GM15510 (cell line): Measurements from ENCODE around the gene CDCP1.

Source experiments
- POLR2A ChIP-seq: IDR thresholded peaks from 3 replicates; pipeline ENCODE4 v1.6.1; 2011; ENCODE audit warnings: borderline replicate concordance; ENCODE audit not compliant: insufficient read length; ENCODE audit errors: extremely low read depth

CDCP1 gene, protein sequence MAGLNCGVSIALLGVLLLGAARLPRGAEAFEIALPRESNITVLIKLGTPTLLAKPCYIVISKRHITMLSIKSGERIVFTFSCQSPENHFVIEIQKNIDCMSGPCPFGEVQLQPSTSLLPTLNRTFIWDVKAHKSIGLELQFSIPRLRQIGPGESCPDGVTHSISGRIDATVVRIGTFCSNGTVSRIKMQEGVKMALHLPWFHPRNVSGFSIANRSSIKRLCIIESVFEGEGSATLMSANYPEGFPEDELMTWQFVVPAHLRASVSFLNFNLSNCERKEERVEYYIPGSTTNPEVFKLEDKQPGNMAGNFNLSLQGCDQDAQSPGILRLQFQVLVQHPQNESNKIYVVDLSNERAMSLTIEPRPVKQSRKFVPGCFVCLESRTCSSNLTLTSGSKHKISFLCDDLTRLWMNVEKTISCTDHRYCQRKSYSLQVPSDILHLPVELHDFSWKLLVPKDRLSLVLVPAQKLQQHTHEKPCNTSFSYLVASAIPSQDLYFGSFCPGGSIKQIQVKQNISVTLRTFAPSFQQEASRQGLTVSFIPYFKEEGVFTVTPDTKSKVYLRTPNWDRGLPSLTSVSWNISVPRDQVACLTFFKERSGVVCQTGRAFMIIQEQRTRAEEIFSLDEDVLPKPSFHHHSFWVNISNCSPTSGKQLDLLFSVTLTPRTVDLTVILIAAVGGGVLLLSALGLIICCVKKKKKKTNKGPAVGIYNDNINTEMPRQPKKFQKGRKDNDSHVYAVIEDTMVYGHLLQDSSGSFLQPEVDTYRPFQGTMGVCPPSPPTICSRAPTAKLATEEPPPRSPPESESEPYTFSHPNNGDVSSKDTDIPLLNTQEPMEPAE

GRCh38 chr3:45145681-45146614, at the start of gene CDCP1:
Gene CDCP1 (minus strand): TSS chr3:45146378. CDS start chr3:45146287, 91 bp downstream.
- TF ChIP-seq POLR2A = no peak

DNA sequence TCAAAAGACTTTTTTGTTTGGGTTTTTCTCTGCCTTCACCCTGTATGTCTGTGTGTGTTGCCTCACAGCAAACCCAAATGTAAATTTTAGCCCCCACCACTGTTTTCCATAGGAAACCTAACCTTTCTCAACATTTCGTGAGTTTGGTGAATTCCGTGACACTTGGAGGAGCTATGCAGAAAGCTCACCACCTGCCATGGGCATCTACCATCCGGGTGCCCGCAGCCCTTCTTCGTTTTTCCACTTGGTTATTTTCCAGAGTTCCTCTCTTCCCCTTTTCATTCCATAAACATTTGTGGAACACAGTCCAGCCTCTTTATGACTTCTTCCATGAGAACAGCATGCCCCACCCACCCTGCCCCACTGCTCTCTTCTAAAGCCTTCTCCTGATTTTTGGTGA, 48.6 kb upstream of the CDCP1 start:
- no peak for TF ChIP-seq POLR2A

GRCh38 chr3:45191924-45192417, 45.8 kb upstream of the CDCP1 start:
- no peak for TF ChIP-seq POLR2A

DNA sequence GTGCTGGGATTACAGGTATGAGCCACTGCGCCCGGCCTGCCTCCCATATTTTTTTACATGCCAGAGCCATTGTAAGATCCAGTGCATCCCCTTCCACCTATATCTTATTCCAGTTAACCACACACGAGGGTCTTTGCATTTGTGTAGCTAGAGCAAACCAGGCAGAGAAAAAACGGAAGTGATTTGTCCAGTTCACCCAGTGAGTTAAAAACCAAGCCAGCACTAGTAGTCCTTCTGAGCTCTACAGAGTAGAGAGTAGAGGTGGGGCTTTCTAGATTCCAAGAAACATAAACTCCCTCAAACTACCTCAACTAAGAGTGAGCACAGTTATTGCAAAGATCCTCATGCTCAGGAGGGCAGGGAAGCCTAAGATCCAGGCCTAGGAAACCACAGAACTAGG, 45.2 kb upstream of the CDCP1 start:
- TF ChIP-seq POLR2A = no peak

- no peak for TF ChIP-seq POLR2A
These were observed 42.8 kb upstream of the CDCP1 start for GRCh38 chr3:45188719-45189659.

- TF ChIP-seq POLR2A = no peak
These were observed 41.5 kb upstream of the CDCP1 start for GRCh38 chr3:45187694-45188141.

DNA sequence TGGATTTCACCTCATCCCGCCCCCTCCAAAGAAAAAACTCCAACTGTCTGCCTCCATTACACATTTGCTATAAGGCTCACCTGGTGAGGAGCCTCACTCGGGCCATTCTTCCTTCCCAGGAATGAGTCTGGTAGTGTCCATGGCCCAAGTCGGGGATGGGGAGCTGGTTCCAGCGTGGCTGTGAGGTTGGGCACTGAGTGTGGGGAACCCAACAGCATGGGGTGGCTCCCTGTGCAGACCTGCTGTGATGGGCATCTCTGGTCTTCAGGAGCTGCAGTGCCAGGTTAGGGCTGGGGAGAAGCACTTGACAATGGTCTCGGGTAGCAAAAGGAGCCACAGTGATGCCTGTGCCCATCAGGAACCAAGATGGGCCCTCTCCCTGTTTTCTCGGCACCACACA, 40.7 kb upstream of the CDCP1 start:
- TF ChIP-seq POLR2A = no peak

DNA sequence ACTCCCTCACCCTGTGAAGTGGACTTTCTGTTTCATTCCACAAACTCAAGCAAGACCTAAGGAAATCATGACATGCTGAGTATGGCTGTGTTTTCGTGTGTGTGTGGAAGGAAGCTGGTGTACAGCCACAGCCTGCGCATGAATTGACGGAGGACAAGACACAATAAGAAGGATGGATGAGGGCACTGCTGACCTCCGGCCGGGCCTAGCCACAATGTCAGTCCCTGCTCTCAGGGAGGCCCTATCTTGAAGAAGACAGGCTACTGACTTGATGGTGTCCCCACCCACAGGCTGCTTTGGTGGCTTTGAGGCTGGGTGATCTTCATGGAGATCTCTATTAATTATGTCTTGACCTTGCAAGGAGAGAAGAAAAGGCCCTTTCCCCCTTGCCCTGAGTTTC, 39.3 kb upstream of the CDCP1 start:
- no peak for TF ChIP-seq POLR2A

DNA sequence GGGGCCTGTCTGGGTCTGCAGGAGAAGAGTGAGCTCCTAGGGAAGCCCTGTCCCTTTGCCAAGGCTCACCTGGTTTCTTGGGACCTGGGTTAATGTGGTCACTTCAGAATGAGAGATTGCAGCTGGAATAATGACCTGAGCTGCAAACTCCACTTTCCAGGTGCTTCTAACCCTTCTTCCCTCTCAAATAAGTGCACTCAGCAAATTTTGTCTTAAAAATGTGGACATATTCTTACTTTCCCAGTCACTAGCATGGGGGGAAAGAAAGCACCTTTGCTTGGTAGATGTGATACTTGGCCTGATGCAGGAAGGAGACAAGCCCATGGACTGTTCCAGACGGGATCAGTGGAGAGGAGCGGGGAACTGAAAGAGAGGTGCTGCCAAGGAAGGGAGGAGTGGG, 38.9 kb upstream of the CDCP1 start:
- no peak for TF ChIP-seq POLR2A

GRCh38 chr3:45183872-45184262, 37.7 kb upstream of the CDCP1 start:
- TF ChIP-seq POLR2A = no peak

DNA sequence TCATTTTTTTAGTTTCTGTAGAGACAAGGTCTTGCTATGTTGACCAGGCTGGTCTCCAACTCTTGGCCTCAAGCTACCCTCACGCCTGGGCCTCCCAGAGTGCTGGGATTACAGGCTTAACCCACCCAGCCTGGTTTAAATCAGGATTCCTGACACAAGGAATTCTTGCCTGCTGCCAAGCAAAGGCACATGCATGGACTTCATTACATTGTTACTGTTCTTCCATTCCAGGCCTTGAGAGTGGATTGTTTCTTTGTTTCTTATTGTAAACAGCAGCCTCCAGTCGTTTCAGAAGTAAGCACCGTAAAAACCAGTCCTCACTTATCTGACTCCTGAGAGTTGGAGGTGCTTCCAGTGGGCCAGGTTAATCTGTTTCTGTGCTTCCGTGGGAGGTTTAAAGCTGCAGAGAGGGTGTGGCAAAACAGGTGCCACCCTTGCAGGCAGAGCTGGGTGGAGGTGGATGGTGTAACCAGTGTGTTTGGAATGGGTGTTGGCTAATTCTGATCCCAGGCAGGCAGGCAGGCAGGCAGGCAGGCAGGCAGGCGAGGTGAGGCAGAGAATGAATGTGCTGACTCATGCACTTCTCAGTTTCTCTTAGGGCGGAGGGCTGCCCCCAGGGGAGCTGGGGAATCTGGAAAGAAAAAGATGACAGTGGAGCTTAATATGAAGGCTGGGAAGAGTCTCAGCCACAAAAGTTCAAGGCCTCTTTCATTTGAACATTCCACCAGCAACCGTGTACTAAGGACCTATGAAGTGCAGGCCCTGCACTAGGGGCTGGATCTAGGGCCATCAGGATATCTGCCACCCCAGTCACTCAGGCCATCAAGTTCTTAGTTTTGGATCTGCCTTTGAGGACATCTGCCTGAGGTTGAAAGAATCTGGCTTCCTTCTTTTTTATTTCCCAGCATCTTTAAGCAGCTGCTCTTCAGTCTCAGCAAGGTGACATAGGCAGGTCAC, 37.0 kb upstream of the CDCP1 start:
- TF ChIP-seq POLR2A = no peak

- TF ChIP-seq POLR2A = no peak
These were observed 35.3 kb upstream of the CDCP1 start for GRCh38 chr3:45181496-45181895.
